ENCODE measurements around the gene ANKRD65. TPM values are rescaled to one million over a fixed set of nuclear protein-coding genes. Genes with fewer than 3 reads are reported as not detected.

The ANKRD65 gene
- total RNA-seq, 1 experiment from 2014 or later = 1.4 TPM

- no peaks in the 10 kb centered on the region for H3K9me3 Mint-ChIP-seq (ENCODE audit: unreplicated experiment)
- no peak overlapping the region for H3K27ac Mint-ChIP-seq (ENCODE audit: low read depth, unreplicated experiment)
- H3K27me3 Mint-ChIP-seq (ENCODE audit: insufficient read depth, unreplicated experiment) = no peaks in the 10 kb centered on the region
- DNase-seq (ENCODE audit: unreplicated experiment) = no peak
- ChIA-PET POLR2A (no interaction called here), CTCF (no interaction called here)
- H3K4me1 Mint-ChIP-seq (ENCODE audit: insufficient read depth, unreplicated experiment) = no peaks in the 10 kb centered on the region
- intact Hi-C loops (cut with micrococcal nuclease) = no loop called here
- H3K4me3 Mint-ChIP-seq (ENCODE audit: unreplicated experiment) = no peak overlapping the region
- BruUV-seq (replicated peaks) = no TSS peak
- H3K36me3 Mint-ChIP-seq (ENCODE audit: insufficient read depth, unreplicated experiment) = peaks cover 93% of the 10 kb centered on the region
- no peak for TF ChIP-seq CTCF (IDR thresholded peaks at IDR 0.05; ENCODE audit: unreplicated experiment)
Observed at GRCh38 chr1:1395166-1395565, 25.9 kb downstream of the ANKRD65 start.

GRCh38 chr1:1394116-1394515 lies 27.0 kb downstream of the ANKRD65 start:
- Mint-ChIP-seq H3K4me1 (ENCODE audit: insufficient read depth, unreplicated experiment) (no peaks in the 10 kb centered on the region), H3K9me3 (ENCODE audit: unreplicated experiment) (no peaks in the 10 kb centered on the region), H3K36me3 (ENCODE audit: insufficient read depth, unreplicated experiment) (peaks cover 93% of the 10 kb centered on the region), H3K27me3 (ENCODE audit: insufficient read depth, unreplicated experiment) (no peaks in the 10 kb centered on the region), H3K4me3 (ENCODE audit: unreplicated experiment) (no peak overlapping the region), H3K27ac (ENCODE audit: low read depth, unreplicated experiment) (no peak overlapping the region)
- no TSS peak for BruUV-seq (replicated peaks)
- ChIA-PET CTCF (interaction anchor here (0.7 kb wide), 1 partner anchor 186 kb away, joined by 3 read pairs; no protein-coding TSS in a partner anchor), POLR2A (interaction anchor here (0.8 kb wide), 1 partner anchor 19 kb away, joined by 3 read pairs; the partner anchor contains the start of gene AURKAIP1)
- no peak for DNase-seq (ENCODE audit: unreplicated experiment)
- TF ChIP-seq CTCF (IDR thresholded peaks at IDR 0.05; ENCODE audit: unreplicated experiment) = no peak
- intact Hi-C loops (cut with micrococcal nuclease) = no loop called here

GRCh38 chr1:1393428-1393827 lies 27.6 kb downstream of the ANKRD65 start:
- POLR2A ChIA-PET = no interaction called here
- H3K27ac Mint-ChIP-seq (ENCODE audit: low read depth, unreplicated experiment) = no peak overlapping the region
- H3K4me3 Mint-ChIP-seq (ENCODE audit: unreplicated experiment) = no peak overlapping the region
- TF ChIP-seq CTCF (IDR thresholded peaks at IDR 0.05; ENCODE audit: unreplicated experiment) = no peak
- CTCF ChIA-PET = interaction anchor here (0.7 kb wide), 1 partner anchor 185 kb away, joined by 3 read pairs; no protein-coding TSS in a partner anchor
- peaks cover 100% of the 10 kb centered on the region for H3K36me3 Mint-ChIP-seq (ENCODE audit: insufficient read depth, unreplicated experiment)
- H3K4me1 Mint-ChIP-seq (ENCODE audit: insufficient read depth, unreplicated experiment) = no peaks in the 10 kb centered on the region
- no TSS peak for BruUV-seq (replicated peaks)
- no peaks in the 10 kb centered on the region for H3K27me3 Mint-ChIP-seq (ENCODE audit: insufficient read depth, unreplicated experiment)
- intact Hi-C loops (cut with micrococcal nuclease) = no loop called here
- DNase-seq (ENCODE audit: unreplicated experiment) = no peak
- H3K9me3 Mint-ChIP-seq (ENCODE audit: unreplicated experiment) = no peaks in the 10 kb centered on the region

GRCh38 chr1:1393014-1393413 lies 28.1 kb downstream of the ANKRD65 start:
- Mint-ChIP-seq H3K4me1 (ENCODE audit: insufficient read depth, unreplicated experiment) (no peaks in the 10 kb centered on the region), H3K36me3 (ENCODE audit: insufficient read depth, unreplicated experiment) (peaks cover 100% of the 10 kb centered on the region), H3K27ac (ENCODE audit: low read depth, unreplicated experiment) (no peak overlapping the region), H3K9me3 (ENCODE audit: unreplicated experiment) (no peaks in the 10 kb centered on the region), H3K4me3 (ENCODE audit: unreplicated experiment) (no peak overlapping the region), H3K27me3 (ENCODE audit: insufficient read depth, unreplicated experiment) (no peaks in the 10 kb centered on the region)
- ChIA-PET CTCF (interaction anchor here (0.7 kb wide), 1 partner anchor 169 kb away, joined by 3 read pairs; no protein-coding TSS in a partner anchor), POLR2A (no interaction called here)
- intact Hi-C loops (cut with micrococcal nuclease) = no loop called here
- no peak for DNase-seq (ENCODE audit: unreplicated experiment)
- BruUV-seq (replicated peaks) = no TSS peak
- TF ChIP-seq CTCF (IDR thresholded peaks at IDR 0.05; ENCODE audit: unreplicated experiment) = no peak
